ENCODE results near the gene TIGD3.

Gene TIGD3

GRCh38 chr11:65363770-65364169 is 9.2 kb downstream of the TIGD3 start:
- Mint-ChIP-seq H3K4me1 (ENCODE audit: low read depth) (peaks cover 22% of the 10 kb centered on the region), H3K4me3 (no peak overlapping the region), H3K36me3 (ENCODE audit: low read depth) (no peaks in the 10 kb centered on the region), H3K9me3 (no peaks in the 10 kb centered on the region), H3K27ac (peak overlapping the region; percentile 95), H3K27me3 (peaks cover 1% of the 10 kb centered on the region)
- intact Hi-C loops (cut with micrococcal nuclease) = loop anchor here (10.0 kb wide), 2 partner anchors 51 to 101 kb away; no protein-coding TSS in a partner anchor

GRCh38 chr11:65366340-65366773 is 11.8 kb downstream of the TIGD3 start:
- Mint-ChIP-seq H3K9me3 (no peaks in the 10 kb centered on the region), H3K27ac (no peak overlapping the region), H3K4me1 (ENCODE audit: low read depth) (peaks cover 36% of the 10 kb centered on the region), H3K36me3 (ENCODE audit: low read depth) (no peaks in the 10 kb centered on the region), H3K27me3 (peaks cover 3% of the 10 kb centered on the region), H3K4me3 (no peak overlapping the region)
- intact Hi-C loops (cut with micrococcal nuclease) = loop anchor here (1.0 to 10.0 kb wide), 3 partner anchors 48 to 144 kb away; no protein-coding TSS in a partner anchor

GRCh38 chr11:65370659-65371049 is 16.1 kb downstream of the TIGD3 start:
- intact Hi-C loops (cut with micrococcal nuclease) = no loop called here
- Mint-ChIP-seq H3K27me3 (peaks cover 4% of the 10 kb centered on the region), H3K4me1 (ENCODE audit: low read depth) (peaks cover 35% of the 10 kb centered on the region), H3K36me3 (ENCODE audit: low read depth) (peaks cover 7% of the 10 kb centered on the region), H3K27ac (peak overlapping the region; percentile 70), H3K9me3 (no peaks in the 10 kb centered on the region), H3K4me3 (no peak overlapping the region)

- peaks cover 4% of the 10 kb centered on the region for H3K27me3 Mint-ChIP-seq
- H3K27ac Mint-ChIP-seq = no peak overlapping the region
- H3K4me3 Mint-ChIP-seq = no peak overlapping the region
- intact Hi-C loops (cut with micrococcal nuclease) = no loop called here
- peaks cover 50% of the 10 kb centered on the region for H3K4me1 Mint-ChIP-seq (ENCODE audit: low read depth)
- H3K9me3 Mint-ChIP-seq = no peaks in the 10 kb centered on the region
- H3K36me3 Mint-ChIP-seq (ENCODE audit: low read depth) = peaks cover 14% of the 10 kb centered on the region
Measured at GRCh38 chr11:65373839-65374580, 19.5 kb downstream of the TIGD3 start.

- peaks cover 3% of the 10 kb centered on the region for H3K27me3 Mint-ChIP-seq
- intact Hi-C loops (cut with micrococcal nuclease) = no loop called here
- H3K4me3 Mint-ChIP-seq = no peak overlapping the region
- H3K9me3 Mint-ChIP-seq = no peaks in the 10 kb centered on the region
- H3K27ac Mint-ChIP-seq = peak overlapping the region; percentile 14
- peaks cover 20% of the 10 kb centered on the region for H3K36me3 Mint-ChIP-seq (ENCODE audit: low read depth)
- peaks cover 60% of the 10 kb centered on the region for H3K4me1 Mint-ChIP-seq (ENCODE audit: low read depth)
Measured at GRCh38 chr11:65375012-65375411, 20.5 kb downstream of the TIGD3 start.

- Mint-ChIP-seq H3K4me3 (no peak overlapping the region), H3K27ac (peak overlapping the region; percentile 98), H3K36me3 (ENCODE audit: low read depth) (peaks cover 28% of the 10 kb centered on the region), H3K9me3 (no peaks in the 10 kb centered on the region), H3K27me3 (peaks cover 2% of the 10 kb centered on the region), H3K4me1 (ENCODE audit: low read depth) (peaks cover 57% of the 10 kb centered on the region)
- intact Hi-C loops (cut with micrococcal nuclease) = no loop called here
Measured at GRCh38 chr11:65376138-65376713, 21.7 kb downstream of the TIGD3 start.

- H3K27ac Mint-ChIP-seq = peak overlapping the region; percentile 98
Measured at GRCh38 chr11:65377036-65377435, 22.5 kb downstream of the TIGD3 start.

GRCh38 chr11:65377777-65378176 is 23.2 kb downstream of the TIGD3 start:
- H3K36me3 Mint-ChIP-seq (ENCODE audit: low read depth) = peaks cover 28% of the 10 kb centered on the region
- H3K27me3 Mint-ChIP-seq = peaks cover 1% of the 10 kb centered on the region
- no peaks in the 10 kb centered on the region for H3K9me3 Mint-ChIP-seq
- peaks cover 51% of the 10 kb centered on the region for H3K4me1 Mint-ChIP-seq (ENCODE audit: low read depth)
- H3K4me3 Mint-ChIP-seq = no peak overlapping the region
- intact Hi-C loops (cut with micrococcal nuclease) = loop anchor here (1.0 kb wide), 1 partner anchor 9 kb away; the partner anchor contains the start of gene FRMD8
- peak overlapping the region; percentile 98 for H3K27ac Mint-ChIP-seq

More at GRCh38 chr11:65377036-65377435, 22.5 kb downstream of the TIGD3 start:
- Mint-ChIP-seq H3K9me3 (no peaks in the 10 kb centered on the region), H3K4me1 (ENCODE audit: low read depth) (peaks cover 50% of the 10 kb centered on the region), H3K4me3 (no peak overlapping the region), H3K36me3 (ENCODE audit: low read depth) (peaks cover 28% of the 10 kb centered on the region), H3K27me3 (peaks cover 2% of the 10 kb centered on the region)
- intact Hi-C loops (cut with micrococcal nuclease) = no loop called here

GRCh38 chr11:65378208-65378927 is 23.8 kb downstream of the TIGD3 start:
- H3K27me3 Mint-ChIP-seq = no peaks in the 10 kb centered on the region
- peaks cover 57% of the 10 kb centered on the region for H3K4me1 Mint-ChIP-seq (ENCODE audit: low read depth)
- H3K9me3 Mint-ChIP-seq = no peaks in the 10 kb centered on the region
- peaks cover 28% of the 10 kb centered on the region for H3K36me3 Mint-ChIP-seq (ENCODE audit: low read depth)
- peak overlapping the region; percentile 98 for H3K27ac Mint-ChIP-seq
- intact Hi-C loops (cut with micrococcal nuclease) = loop anchor here (1.0 kb wide), 1 partner anchor 8 kb away; the partner anchor contains the start of gene FRMD8
- peak overlapping the region; percentile 40 for H3K4me3 Mint-ChIP-seq

GRCh38 chr11:65378928-65379638 is 24.5 kb downstream of the TIGD3 start:
- H3K9me3 Mint-ChIP-seq = no peaks in the 10 kb centered on the region
- H3K4me1 Mint-ChIP-seq (ENCODE audit: low read depth) = peaks cover 62% of the 10 kb centered on the region
- intact Hi-C loops (cut with micrococcal nuclease) = loop anchor here (1.0 kb wide), 1 partner anchor 7 kb away; the partner anchor contains the start of gene FRMD8
- peaks cover 28% of the 10 kb centered on the region for H3K36me3 Mint-ChIP-seq (ENCODE audit: low read depth)
- peak overlapping the region; percentile 98 for H3K27ac Mint-ChIP-seq
- no peaks in the 10 kb centered on the region for H3K27me3 Mint-ChIP-seq
- no peak overlapping the region for H3K4me3 Mint-ChIP-seq

GRCh38 chr11:65379698-65380459 is 25.3 kb downstream of the TIGD3 start:
- H3K9me3 Mint-ChIP-seq = no peaks in the 10 kb centered on the region
- peaks cover 28% of the 10 kb centered on the region for H3K36me3 Mint-ChIP-seq (ENCODE audit: low read depth)
- peak overlapping the region; percentile 98 for H3K27ac Mint-ChIP-seq
- peaks cover 70% of the 10 kb centered on the region for H3K4me1 Mint-ChIP-seq (ENCODE audit: low read depth)
- no peak overlapping the region for H3K4me3 Mint-ChIP-seq
- no peaks in the 10 kb centered on the region for H3K27me3 Mint-ChIP-seq
- intact Hi-C loops (cut with micrococcal nuclease) = loop anchor here (5.0 kb wide), 2 partner anchors 37 to 117 kb away; partner anchors contain the start of gene MALAT1

- H3K9me3 Mint-ChIP-seq = no peaks in the 10 kb centered on the region
- H3K36me3 Mint-ChIP-seq (ENCODE audit: low read depth) = peaks cover 21% of the 10 kb centered on the region
- no peaks in the 10 kb centered on the region for H3K27me3 Mint-ChIP-seq
- no peak overlapping the region for H3K4me3 Mint-ChIP-seq
- intact Hi-C loops (cut with micrococcal nuclease) = loop anchor here (5.0 kb wide), 2 partner anchors 37 to 117 kb away; partner anchors contain the start of gene MALAT1
- H3K27ac Mint-ChIP-seq = peak overlapping the region; percentile 98
- H3K4me1 Mint-ChIP-seq (ENCODE audit: low read depth) = peaks cover 70% of the 10 kb centered on the region
Measured at GRCh38 chr11:65380460-65381119, 26.0 kb downstream of the TIGD3 start.

All from dendritic cell treated with granulocyte-macrophage colony-stimulating factor and Interleukin-4, amounts not matched to agents 40 ng/mL and 50 ng/mL, for 4 days (primary cell).